Astrocyte of the hippocampus (primary cell): Measurements from ENCODE around the gene GPR146.

Experiments used
- DNase-seq: peaks from one replicate; pipeline ENCODE4 v3.0.0; 2011; ENCODE audit warnings: low read depth, low spot score

Gene GPR146

GRCh38 chr7:1092806-1093501, 48.6 kb downstream of the GPR146 start:
- no peak for DNase-seq

DNA sequence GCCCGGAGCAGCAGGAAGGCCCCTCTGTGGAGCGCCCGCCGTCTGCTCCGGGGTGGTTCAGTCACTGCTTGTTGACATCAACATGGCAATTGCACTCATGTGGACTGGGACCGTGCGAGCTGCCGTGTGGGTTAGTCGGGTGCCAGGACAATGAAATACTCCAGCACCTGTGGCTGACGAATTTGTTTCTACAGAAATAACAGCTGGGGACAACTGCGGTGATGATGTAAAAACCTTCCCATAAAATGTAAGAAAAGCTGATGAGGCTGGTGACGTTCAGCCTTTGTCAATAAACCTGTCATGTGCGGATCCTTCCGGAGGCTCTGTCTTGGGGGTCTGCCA, 49.1 kb downstream of the GPR146 start:
- no peak for DNase-seq

GRCh38 chr7:1093916-1094508, 49.7 kb downstream of the GPR146 start:
- DNase-seq: no peak

GRCh38 chr7:1094870-1095269, 50.5 kb downstream of the GPR146 start:
- no peak for DNase-seq

- peak; percentile 77 for DNase-seq
Measured at GRCh38 chr7:1095621-1096155, 51.3 kb downstream of the GPR146 start.

GRCh38 chr7:1096156-1097119, 52.1 kb downstream of the GPR146 start:
- no peak for DNase-seq

GRCh38 chr7:1097120-1097504, 52.8 kb downstream of the GPR146 start:
- no peak for DNase-seq

DNA sequence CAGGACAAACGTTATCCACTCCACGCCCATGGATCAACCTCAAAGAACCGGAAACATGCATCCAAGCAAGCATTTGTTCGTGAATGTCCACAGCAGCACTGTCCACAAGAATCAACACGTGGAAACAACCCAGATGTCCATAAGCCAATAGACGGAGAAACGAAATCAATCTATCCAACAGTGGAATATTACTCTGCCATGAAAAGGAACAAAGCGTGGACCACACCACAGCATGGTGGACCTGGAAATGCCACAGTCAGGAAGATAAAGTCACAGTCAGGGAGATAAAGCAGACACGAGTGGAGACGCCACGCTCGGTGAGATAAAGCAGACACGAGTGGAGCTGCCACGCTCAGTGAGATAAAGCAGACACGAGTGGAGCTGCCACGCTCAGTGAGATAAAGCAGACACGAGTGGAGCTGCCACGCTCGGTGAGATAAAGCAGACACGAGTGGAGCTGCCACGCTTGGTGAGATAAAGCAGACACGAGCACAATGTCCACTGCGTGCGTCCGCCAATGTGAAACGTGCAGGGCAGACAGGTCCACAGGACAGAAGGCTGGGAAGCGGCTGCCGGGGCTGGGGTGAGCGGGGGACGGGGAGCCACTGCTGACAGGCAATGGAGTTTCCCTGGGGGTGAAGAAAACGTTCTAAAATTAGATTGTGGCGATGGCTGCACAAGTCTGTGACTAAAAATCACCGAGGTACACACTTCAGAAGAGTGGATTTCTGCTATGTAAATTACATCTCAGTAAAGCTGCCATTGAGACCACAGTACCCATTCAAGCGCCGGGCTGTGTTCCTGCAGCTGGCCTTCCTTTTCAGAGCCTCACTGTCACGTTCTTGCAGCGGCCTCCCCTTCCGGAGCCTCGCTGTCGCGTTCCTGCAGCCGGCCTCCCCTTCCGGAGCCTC, 54.2 kb downstream of the GPR146 start:
- DNase-seq: no peak

DNA sequence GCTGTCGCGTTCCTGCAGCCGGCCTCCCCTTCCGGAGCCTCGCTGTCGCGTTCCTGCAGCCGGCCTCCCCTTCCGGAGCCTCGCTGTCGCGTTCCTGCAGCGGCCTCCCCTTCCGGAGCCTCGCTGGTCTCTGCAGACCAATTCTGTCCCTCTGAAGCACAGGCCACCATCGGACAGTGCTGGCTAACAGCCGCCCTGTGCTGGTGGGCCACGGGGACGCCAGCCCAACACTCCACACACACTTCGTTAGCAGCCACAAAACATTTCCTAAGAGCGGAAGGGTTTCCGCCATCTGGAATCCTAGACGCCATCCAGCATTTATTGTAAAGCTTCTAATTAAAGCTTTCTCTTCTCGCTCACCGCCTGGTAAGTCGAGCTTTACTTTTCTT, 54.8 kb downstream of the GPR146 start:
- DNase-seq: no peak

DNA sequence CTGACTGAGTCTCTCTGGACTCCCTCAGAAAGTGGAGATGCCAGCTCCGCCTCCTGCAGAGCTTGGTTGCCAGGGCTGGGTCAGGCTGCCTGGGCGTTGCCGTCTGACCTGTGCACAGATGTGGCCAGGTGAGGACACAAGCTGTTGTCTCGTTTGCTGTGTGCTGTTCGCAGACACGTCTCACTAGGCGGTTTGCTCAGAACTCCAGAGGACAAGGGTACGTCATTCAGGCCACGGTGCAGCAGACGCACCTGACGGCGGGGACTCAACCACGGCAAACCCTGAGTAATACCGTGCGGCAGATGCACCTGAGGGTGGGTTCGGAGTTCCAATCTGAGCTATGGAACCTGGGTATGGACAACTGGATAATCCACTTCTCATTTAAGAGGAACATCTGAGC, 55.3 kb downstream of the GPR146 start:
- no peak for DNase-seq

- DNase-seq: no peak
Measured at GRCh38 chr7:1100386-1100785, 56.0 kb downstream of the GPR146 start.

- DNase-seq: no peak
Measured at GRCh38 chr7:1100834-1101562, 56.7 kb downstream of the GPR146 start.

- DNase-seq: peak; percentile 82
Measured at GRCh38 chr7:1101563-1102431, 57.5 kb downstream of the GPR146 start.

DNA sequence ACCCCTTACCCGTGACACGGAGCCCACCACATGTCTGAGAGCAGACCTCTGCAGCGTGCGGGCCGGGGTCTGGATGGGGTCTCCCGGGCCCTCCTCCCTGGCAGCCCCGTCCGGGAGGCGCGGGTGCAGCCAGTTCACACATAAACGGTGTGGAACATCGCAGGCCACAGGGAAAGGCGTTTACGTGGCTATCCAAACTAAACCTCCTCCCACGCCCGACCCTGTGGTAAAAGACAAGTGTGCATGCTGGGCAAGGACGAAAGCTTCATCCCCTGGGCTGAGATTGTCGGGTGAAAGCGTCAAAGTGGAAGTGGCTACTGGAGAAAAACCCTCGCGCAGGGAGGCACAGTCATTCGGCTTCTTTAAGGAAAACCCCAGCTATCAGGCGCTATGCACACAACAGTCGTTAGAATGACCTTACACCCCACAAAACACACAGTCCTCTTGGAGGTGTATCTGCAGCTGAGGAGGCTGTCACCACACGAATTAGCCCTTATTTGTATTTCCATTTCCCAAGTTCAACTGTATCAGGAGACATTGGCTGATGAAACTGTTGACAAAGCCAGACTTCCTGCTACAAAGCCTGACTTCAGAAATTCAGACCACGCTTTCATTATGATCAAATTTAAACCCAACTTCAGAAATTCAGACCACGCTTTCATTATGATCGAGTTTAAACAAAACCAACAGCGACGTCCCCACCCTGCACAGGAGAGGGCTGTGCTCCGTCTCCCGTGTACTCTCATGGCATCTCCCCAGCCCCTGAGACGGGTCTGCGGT, 58.9 kb downstream of the GPR146 start:
- no peak for DNase-seq

GRCh38 chr7:1103789-1104515, 59.6 kb downstream of the GPR146 start:
- no peak for DNase-seq

DNA sequence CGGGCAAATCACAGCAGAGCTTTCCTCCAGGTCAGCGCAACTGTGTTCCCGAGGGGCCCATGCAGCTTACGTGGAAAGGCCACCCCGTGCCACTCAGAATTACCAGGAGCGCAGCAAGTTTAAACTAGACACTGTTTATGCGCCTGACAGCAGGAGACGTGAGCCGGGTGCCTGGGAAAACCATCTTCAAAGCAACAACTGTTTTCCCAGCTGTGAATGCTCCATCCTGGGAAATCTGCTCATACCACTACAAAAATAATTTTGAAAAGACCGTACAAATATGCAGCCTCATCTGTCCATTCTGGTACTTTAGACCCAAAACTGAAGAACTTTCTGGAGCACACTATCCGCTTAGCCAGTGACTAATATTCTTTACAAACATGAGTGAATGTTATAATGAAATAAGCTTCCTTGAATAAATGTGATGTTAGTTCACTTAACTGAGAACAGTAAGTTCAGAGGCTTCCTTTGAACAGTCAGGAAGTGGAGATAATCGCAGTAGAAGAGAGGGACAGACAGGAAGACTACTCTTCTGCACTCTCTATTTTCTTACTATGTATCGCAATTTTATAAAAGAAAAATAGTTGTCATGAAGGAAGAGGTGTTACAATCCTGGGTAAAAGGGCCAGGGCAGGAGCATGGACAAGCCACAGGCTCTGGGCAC, 60.3 kb downstream of the GPR146 start:
- DNase-seq: no peak

DNA sequence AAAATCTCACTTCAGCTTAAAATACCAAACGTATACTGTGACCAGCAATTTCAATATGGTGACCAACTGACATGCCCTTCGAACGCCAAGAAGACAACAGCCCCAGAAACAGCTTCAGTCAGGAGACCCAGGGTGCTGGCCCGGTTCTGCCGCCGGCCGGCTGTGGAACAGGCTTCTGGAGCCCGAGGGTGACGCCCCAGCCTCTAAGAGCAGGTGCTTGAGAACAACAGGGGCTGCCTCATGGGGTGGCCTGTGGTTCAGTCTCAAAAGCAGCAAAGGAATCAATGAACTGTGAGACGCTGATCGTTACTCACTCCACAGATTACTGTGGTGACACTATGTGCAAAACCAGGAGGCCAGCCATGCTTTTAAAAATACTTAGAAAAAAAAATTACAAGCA, 60.8 kb downstream of the GPR146 start:
- DNase-seq: no peak
